Pancreas (tissue), 10 donors: ENCODE measurements around the gene MYO7B. TPM values are rescaled to one million over a fixed set of nuclear protein-coding genes. Genes with fewer than 3 reads are reported as not detected.

Experiments used
- ATAC-seq, 4 donors: fragments of 200-7000 bp; cut with Tn5 transposase; one replicate each; pipeline versions ENCODE4 v1.8.0 to v1.9.1; 2020; ENCODE audit warnings: mild to moderate bottlenecking in 4 of 4, moderate library complexity in 4 of 4
- DNase-seq, 6 donors: peaks; one replicate each; pipeline ENCODE4 v3.0.0-alpha.2; 2020
- FAIRE-seq: peaks from 2 replicates; lab custom pipeline; 2012; peaks lifted over from hg19 to GRCh38; lab: Jason Lieb, UNC
- H3K27ac ChIP-seq, 4 donors: fragments of 200-600 bp; sonication (generic); 1 replicate in 3 of 4; 2 replicates in 1 of 4; pipeline versions ENCODE4 v1.5.0 to v1.8.0; 2020
- H3K27me3 ChIP-seq, 4 donors: fragments of 200-600 bp; one replicate each; pipeline ENCODE4 v1.8.0; 2021
- H3K36me3 ChIP-seq, 3 donors: fragments of 200-600 bp; sonication (generic) in 1 of 3; one replicate each; pipeline versions ENCODE4 v1.5.0 to v1.8.0; 2020 to 2021
- H3K4me1 ChIP-seq, 3 donors: fragments of 200-600 bp; one replicate each; pipeline ENCODE4 v1.8.0; 2021
- H3K4me3 ChIP-seq, 4 donors: fragments of 200-600 bp; sonication (generic) in 2 of 4; one replicate each; pipeline versions ENCODE4 v1.5.0 to v1.8.0; 2020 to 2021
- H3K9me3 ChIP-seq, 4 donors: fragments of 200-600 bp; one replicate each; pipeline ENCODE4 v1.8.0; 2021
- WGBS, 2 donors: extraction: QIAGEN DNeasy Blood & Tissue Kit; methylation state at CpG; one replicate each; pipeline ENCODE4 v1.1.7; 2013; 5-methylcytosine and 5-hydroxymethylcytosine counted together
- intact Hi-C, 3 donors: fragments of 100-400 bp; cut with DNase I; formaldehyde crosslinking; loops; one replicate each; pipeline versions ENCODE4 v1.11.1 to v1.14.2; 2022
- polyA plus RNA-seq, 2 donors: library from polyadenylated mRNA; stranded (reverse); fragments of 200-250 nt; gene quantifications; one replicate each; pipeline ENCODE4 v1.2.3, GENCODE V29; 2013
- total RNA-seq, 6 donors: library from RNA; stranded (reverse); fragmentation: NEBNext Ultra II Directional in 4 of 6; extraction: Animal tissue kit (Norgen Biotek cat#: 25700) in 4 of 6; gene quantifications; one replicate each; pipeline versions ENCODE4 v1.2.1 to v1.2.4, GENCODE V29; 2021 to 2023
- TF ChIP-seq, protein P1 (sequence below), 4 donors: fragments of 200-600 bp; sonication (generic) in 3 of 4; IDR thresholded peaks; one replicate each; pipeline versions ENCODE4 v1.5.0 to v1.8.0; 2021; ENCODE audit warnings: antibody characterized with exemption in 4 of 4
- donor health status: healthy with polysubstance abuse.
- donor health status: DM: no; HTN: no; CAD: no; lungs with moderate emphysema.
- donor health status: DM: no; HTN: no; CAD: no.
- donor health status: control.
- donor health status: control.
- donor health status: Bipolar disorder and iron deficiency.
- donor health status: DM: yes; HTN: yes; CAD: no.
- donor health status: DM: no; HTN: no; CAD: no.
- donor health status: DM: no; HTN: no; CAD: no.
- donor health status: DM: yes; HTN: yes; CAD: no.

Gene MYO7B
- total and polyA plus RNA-seq, 8 donors, result 0.12 to 1.5 (median 0.83) TPM

DNA sequence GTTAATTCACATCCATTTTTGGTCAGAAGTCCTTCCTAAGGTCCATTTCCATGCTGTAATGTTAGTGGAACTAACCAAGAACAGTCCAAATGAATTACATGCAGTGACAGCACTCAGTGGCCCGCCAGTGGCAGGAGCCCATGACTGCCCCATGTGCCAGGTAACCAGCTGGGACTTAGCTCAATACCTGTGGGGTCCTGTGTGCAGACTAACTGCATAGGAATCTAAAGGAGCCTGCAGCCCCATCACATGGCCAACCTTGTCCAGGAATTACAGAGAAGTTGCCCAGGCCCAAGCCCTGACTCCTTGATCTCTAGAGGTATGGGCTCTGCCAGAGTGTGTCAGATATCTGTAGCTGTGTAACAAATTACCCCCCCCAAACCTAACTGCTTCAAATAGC lies 75.1 kb downstream of the MYO7B start:
- WGBS, 2 donors, result 92 to 100% methylated on average over 1 of the region's 1 CpG
- Histone ChIP-seq H3K27me3 (no peaks in the 10 kb centered on the region), H3K4me3 (no peak overlapping the region), H3K27ac (no peak overlapping the region), H3K9me3 (no peaks in the 10 kb centered on the region), H3K36me3 (no peaks in the 10 kb centered on the region), H3K4me1 (no peaks in the 10 kb centered on the region)
- TF ChIP-seq, protein P1, sequence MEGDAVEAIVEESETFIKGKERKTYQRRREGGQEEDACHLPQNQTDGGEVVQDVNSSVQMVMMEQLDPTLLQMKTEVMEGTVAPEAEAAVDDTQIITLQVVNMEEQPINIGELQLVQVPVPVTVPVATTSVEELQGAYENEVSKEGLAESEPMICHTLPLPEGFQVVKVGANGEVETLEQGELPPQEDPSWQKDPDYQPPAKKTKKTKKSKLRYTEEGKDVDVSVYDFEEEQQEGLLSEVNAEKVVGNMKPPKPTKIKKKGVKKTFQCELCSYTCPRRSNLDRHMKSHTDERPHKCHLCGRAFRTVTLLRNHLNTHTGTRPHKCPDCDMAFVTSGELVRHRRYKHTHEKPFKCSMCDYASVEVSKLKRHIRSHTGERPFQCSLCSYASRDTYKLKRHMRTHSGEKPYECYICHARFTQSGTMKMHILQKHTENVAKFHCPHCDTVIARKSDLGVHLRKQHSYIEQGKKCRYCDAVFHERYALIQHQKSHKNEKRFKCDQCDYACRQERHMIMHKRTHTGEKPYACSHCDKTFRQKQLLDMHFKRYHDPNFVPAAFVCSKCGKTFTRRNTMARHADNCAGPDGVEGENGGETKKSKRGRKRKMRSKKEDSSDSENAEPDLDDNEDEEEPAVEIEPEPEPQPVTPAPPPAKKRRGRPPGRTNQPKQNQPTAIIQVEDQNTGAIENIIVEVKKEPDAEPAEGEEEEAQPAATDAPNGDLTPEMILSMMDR (IDR thresholded peaks at IDR 0.05), result no peak
- no peak for FAIRE-seq
- intact Hi-C loops, result no loop called here
- ATAC-seq, result no peak
- DNase-seq, result peak in 3 of 6 donors; percentile 3 to 11 (median 9)

DNA sequence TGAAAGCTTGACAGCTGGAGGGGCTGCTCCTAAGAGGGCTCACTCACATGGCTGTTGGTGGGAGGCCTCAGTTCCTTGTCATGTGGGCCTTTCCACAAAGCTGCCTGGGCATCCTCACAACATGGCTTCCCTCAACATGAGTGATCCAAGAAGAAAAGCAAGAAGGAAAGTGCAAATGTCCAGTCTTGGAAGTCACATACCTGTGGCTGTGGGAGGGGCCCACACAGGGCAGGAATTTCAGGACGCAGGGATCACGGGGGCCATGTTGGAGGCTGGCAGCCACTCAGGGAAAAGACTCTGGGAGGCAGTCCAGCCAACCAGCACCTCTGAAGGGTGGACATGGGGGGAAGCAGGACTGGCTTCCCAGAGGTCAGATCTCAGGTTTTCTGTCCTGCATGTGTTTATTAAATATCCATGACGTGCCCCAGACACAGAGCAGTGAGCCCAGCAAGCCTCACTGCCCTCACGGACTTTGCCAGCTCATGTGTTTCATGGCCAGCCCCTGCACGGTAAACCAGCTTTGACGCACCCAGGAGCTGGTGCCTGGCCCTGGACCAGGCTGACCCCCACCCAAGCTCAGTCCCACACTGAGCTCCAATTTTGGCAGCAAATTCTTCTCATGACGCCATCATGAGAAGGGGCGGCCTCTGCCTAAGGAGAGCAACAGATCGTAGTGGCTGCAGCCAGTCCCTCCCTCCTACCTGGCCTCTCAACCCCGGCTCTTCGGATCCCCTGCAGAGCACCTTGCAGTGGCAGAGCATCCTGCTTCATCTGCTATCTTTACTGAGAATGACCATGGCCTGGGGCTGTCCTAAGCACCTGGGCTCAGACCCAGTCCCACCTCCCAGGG lies 75.8 kb downstream of the MYO7B start:
- H3K4me1 ChIP-seq, result no peaks in the 10 kb centered on the region
- ATAC-seq (no peak), FAIRE-seq (no peak), DNase-seq (peak in 3 of 6 donors; percentile 2 to 40 (median 21))
- H3K27ac ChIP-seq, result no peak overlapping the region
- WGBS, 2 donors, result 71 to 82% methylated on average over 11 of the region's 11 CpGs
- no peaks in the 10 kb centered on the region for H3K36me3 ChIP-seq
- TF ChIP-seq, protein P1 (IDR thresholded peaks at IDR 0.05), result no peak
- no peaks in the 10 kb centered on the region for H3K27me3 ChIP-seq
- H3K4me3 ChIP-seq, result no peak overlapping the region
- intact Hi-C loops, result no loop called here
- no peaks in the 10 kb centered on the region for H3K9me3 ChIP-seq

DNA sequence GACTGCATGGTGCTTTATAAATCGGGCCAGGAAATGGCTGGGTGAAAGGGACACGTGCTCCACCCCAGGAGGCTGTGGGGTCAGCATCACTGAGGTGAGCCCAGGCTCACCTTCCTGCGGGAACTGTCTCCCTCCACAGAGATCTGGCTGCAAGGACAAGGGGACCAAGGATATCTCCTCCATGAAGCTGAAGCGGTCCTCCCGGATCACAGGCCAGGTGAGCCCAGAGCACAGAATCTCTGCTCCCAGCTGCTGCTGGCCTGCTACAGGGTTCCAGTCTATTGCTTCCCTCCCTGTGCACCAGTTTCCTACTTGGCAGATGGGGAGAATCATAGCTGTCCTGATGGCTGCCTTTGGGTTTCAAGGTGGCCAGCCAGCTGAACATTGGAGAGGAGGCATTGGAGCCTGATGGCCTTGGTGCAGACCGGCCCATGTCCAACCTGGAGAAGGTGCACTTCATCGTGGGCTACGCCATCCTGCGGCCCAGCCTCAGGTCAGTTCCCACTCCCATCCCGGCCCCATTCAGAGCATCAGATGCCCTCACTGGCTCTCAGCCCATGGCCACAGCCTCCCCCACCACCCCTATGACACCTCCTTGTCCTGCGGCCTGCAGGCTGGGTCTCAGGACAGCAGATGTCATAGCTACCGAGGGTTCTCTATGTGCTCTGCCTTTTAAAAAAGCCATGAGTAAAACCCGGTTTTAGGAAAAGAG lies 76.8 kb downstream of the MYO7B start:
- Histone ChIP-seq H3K27ac (no peak overlapping the region), H3K27me3 (no peaks in the 10 kb centered on the region), H3K4me3 (no peak overlapping the region), H3K9me3 (no peaks in the 10 kb centered on the region), H3K4me1 (no peaks in the 10 kb centered on the region), H3K36me3 (no peaks in the 10 kb centered on the region)
- intact Hi-C loops, result no loop called here
- WGBS, 2 donors, result 79 to 88% methylated on average over 13 of the region's 13 CpGs
- FAIRE-seq (no peak), DNase-seq (peak in 3 of 6 donors; percentile 7 to 43 (median 33)), ATAC-seq (no peak)
- TF ChIP-seq, protein P1 (IDR thresholded peaks at IDR 0.05), result no peak

DNA sequence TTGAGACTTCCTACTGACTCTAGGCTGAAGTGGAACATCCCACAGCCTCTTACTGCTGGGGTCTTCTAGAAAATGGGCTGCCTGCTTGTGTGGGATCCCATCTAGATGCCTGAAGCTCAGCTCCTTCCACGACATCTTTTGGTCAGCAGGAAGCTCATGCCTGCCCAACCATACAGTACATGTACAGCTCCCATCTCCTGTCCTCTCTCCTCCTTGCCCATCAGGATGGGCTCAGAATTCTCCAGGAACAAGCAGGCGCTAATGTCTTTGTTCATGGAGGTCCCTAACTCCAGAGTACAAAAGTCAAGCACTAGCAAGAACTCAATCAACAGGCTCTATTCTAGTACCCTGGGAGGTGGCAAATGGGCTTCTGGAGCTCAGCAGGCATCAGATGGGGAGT lies 78.8 kb downstream of the MYO7B start:
- intact Hi-C loops, result no loop called here
- DNase-seq (peak in 1 of 6 donors; percentile 1), FAIRE-seq (no peak), ATAC-seq (no peak)
- Histone ChIP-seq H3K27ac (no peak overlapping the region), H3K36me3 (no peaks in the 10 kb centered on the region), H3K9me3 (no peaks in the 10 kb centered on the region), H3K4me3 (no peak overlapping the region), H3K4me1 (no peaks in the 10 kb centered on the region), H3K27me3 (no peaks in the 10 kb centered on the region)
- WGBS, 2 donors, result 77 to 81% methylated on average over 2 of the region's 2 CpGs
- TF ChIP-seq, protein P1 (IDR thresholded peaks at IDR 0.05), result no peak
